Embryonic facial prominence (tissue), 1 donor: ENCODE measurements around the gene USP54.

ENCODE experiments used
- DNase-seq: peaks from one replicate; pipeline ENCODE4 v3.0.0-alpha.2; 2016; ENCODE audit errors: extremely low spot score

Gene USP54

DNA sequence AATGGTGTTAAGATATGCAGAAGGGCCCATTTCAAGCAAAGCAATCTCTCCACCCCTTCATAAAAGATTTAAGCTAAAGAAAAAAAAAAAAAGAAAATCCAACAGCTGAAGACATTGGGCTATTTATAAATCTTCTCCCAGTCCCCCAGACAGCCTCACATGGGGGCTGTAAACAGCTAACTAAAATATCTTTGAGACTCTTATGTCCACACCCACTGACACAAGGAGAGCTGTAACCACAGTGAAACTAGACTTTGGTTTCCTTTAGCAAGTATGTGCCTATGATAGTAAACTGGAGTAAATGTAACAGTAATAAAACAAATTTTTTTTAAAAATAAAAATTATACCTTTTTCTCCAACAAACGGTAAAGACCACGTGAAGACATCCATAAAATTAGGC, 123.9 kb downstream of the USP54 start:
- DNase-seq = no peak

DNA sequence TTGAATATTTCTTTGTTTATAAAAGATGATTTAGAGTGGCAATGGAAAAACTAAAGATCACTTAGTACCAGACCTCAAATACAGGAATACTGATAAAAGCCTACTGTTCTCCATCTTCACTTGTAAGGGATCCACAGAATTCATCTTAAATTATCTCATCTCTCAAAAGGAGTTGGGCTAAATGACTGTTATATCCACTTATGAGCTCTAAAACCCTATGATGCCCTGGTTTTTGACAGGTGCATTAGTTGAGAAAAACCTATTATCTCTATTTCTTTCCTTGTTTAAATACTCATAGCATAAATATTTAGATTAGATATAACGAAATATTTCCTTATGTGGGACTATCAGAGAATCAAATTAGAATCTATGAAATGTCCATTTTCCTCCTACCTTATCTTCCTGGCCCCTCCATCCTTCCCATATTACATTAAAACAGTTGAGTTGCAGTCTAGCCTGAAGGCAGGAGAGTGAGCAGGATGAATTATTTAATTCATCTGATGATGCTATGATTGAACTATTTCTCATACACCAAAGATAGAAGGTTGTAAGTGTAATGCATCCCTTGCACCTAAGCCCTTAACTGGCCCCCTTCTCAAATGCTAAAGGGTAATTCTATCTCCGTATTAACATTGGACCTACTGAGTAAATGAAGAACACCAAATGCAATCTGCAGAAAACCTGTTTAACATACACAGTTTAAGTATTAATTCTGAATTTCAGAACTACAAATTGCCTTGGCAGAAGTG, 125.0 kb downstream of the USP54 start:
- DNase-seq = no peak

DNA sequence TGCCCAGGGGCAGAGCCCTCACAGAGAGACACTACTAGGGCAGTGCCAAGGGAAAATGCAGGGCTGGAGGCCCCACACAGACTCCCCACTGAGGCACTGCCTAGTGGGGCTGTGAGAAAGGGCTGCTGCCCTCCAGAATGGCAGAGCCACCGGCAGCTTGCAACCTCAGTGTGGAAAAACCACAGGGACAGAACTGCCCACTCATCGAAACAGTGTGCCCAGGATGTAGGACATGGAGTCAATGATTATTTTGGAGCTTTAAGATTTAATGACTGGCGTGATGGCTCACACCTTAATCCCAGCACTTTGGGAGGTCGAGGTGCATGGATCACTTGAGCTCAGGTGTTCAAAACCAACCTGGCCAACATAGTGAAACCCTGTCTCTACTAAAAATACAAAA, 130.2 kb downstream of the USP54 start:
- no peak for DNase-seq

DNA sequence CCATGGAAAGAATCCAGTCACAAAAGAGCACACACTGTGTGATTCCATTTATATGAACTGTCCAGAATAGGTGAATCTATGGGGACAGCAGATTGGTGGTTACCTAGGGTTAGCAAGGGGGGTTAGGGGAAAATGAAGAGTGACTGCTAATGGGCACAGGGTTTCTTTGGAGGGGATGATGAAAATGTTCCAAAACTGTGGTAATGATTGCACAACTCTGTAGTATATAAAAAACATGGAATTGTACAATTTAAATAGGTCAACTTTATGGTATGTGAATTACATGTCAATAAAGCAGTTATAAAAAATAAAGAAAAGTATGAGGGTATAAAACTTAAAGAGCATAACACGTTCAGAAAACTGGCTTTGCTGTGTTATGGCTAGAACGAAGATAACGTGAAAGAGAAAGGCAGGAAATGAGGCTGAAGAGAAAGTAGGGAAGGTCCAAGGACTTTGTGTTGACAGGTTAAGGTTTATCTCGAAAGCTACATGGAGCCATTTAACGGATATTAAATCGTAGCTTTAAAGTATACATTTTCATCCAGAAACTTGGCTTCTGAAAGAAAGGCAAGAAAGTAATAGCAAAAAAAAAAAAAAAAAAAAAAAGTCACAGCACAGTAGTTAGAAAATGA, 131.3 kb downstream of the USP54 start:
- DNase-seq = no peak

DNA sequence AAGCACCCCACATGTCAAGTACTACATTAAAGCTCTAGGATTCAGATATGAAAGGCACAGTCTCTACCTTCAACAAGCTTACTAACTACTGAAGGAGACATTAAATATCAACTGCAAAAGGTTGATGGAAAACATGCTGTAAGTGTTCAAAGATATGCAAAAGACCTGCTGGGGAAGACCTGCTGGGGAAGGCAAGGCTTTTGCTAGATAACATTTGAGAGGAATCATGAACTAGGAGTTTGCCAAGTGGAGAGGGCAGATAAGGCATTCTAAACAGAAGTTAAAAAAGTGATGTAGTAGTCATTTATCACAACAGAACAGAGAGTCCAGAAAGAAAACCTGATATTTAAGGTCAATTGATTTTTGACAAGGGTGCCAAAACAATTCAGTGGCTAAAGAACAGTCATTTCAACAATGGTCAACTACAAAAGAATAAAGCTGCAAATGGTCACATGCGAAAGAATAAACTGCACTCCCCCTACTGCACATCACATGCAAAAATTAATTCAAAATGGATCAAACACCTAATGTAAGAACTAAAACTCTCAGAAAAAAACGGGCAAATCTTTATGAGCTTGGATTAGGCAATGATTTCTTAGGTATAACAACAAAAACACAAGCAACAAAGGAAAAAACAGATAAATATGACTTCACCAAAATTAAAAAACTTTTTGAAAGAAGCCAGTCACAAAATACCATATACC, 134.8 kb downstream of the USP54 start:
- no peak for DNase-seq

DNA sequence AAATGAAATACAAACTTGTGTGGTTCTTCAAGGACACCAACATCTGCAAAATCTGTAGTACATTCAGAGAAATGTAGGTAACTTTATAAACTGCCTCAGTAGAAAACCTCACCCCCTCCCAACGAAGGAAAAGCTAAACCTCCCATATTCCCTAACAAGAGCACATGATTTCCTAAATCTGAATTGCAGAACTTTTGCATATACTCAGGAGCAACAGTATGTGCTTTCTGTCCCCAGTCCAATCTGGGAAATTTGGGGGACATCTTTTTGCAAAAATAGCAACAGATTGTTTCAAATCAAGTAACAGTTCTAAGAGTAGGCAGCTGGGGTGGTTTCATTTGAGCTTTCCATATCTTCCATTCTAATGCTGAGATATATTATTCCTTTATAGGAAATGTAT, 142.0 kb downstream of the USP54 start:
- no peak for DNase-seq

DNA sequence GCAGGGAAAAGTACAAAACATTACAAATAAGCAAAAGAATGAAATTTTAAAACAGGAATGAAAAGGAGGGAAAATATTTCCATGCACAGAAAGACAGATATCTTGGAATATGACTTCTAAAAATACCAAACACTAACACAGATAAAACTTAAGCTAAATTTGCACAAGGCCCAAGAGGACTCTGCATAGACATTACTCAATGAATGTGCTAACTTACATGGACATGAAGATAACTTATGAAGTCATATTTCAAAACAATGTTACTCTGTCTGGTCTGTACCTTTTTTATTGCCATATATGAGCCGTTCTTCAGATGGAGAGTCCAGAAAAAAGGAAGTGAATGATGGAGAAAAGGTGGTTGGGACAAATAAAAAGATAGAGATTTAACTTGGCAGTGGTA, 142.8 kb downstream of the USP54 start:
- DNase-seq = no peak
